ENCODE measurements around the gene BRD9.

DNA sequence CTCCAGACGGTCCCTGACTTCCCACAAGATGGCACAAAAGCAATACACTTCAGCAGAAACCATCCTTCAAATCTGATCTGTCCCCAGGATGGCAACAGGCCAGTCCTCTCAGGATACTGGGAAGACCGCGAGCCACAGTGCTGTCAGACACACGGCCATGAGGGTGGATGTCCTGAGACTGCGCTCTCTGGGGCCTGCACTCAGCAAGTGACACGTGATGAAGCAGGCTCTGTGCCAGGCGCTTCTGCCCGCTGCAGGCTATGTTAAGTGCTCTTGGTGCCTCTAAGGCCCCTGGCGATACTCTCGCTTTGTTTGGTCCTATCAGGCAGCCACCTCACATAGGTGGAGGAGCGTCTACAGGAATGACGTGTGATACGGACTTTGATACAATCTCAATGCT is 7.1 kb downstream of the BRD9 start:
- no peak for TF ChIP-seq CTCF (IDR thresholded peaks at IDR 0.05)
- TF ChIP-seq POLR2A (IDR thresholded peaks at IDR 0.05): no peak
- TF ChIP-seq POLR2AphosphoS5 (IDR thresholded peaks at IDR 0.05): no peak

All from prostate gland (tissue), 2 donors.